Loucy (cell line): ENCODE data around the gene TPD52L1.

ENCODE experiments used
- EZH2phosphoT487 ChIP-seq: fragments of 200-600 bp; IDR thresholded peaks from 2 replicates; pipeline ENCODE4 v1.6.1; 2018; ENCODE audit warnings: antibody characterized with exemption, mild to moderate bottlenecking, moderate library complexity, borderline replicate concordance
- TF ChIP-seq, protein P1 (sequence below): fragments of 200-600 bp; sonication (generic); conservative IDR thresholded peaks from 2 replicates; pipeline ENCODE4 v1.5.1; 2014; ENCODE audit warnings: mild to moderate bottlenecking, antibody characterized with exemption, low read length

DNA sequence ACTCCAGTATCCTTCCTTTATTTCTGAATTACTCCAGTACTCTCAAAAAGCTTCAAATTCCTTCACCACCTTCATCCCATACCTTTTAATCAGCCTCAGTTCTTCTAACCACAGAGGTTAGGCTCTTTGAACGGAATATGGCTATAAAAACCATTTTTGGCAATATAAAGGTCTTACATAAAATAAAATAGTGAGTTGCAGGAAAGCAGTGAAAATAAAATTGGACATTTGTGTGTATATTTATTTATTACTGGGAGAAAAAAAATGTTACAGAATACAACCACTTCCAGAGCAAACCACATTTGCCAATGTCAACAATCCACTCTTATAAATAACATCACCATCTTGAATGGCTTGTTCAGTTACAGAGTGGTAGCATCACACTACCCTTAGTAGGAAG is 140.5 kb downstream of the TPD52L1 start:
- TF ChIP-seq, protein P1, sequence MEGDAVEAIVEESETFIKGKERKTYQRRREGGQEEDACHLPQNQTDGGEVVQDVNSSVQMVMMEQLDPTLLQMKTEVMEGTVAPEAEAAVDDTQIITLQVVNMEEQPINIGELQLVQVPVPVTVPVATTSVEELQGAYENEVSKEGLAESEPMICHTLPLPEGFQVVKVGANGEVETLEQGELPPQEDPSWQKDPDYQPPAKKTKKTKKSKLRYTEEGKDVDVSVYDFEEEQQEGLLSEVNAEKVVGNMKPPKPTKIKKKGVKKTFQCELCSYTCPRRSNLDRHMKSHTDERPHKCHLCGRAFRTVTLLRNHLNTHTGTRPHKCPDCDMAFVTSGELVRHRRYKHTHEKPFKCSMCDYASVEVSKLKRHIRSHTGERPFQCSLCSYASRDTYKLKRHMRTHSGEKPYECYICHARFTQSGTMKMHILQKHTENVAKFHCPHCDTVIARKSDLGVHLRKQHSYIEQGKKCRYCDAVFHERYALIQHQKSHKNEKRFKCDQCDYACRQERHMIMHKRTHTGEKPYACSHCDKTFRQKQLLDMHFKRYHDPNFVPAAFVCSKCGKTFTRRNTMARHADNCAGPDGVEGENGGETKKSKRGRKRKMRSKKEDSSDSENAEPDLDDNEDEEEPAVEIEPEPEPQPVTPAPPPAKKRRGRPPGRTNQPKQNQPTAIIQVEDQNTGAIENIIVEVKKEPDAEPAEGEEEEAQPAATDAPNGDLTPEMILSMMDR: no peak
- TF ChIP-seq EZH2phosphoT487: no peak
